ENCODE measurements around the gene PHF20.
"Not testable (repeated sequence)": the region's sequence is repeated elsewhere in the genome, so short reads cannot be mapped to it uniquely, and the experiment has no call there.

PHF20 gene

DNA sequence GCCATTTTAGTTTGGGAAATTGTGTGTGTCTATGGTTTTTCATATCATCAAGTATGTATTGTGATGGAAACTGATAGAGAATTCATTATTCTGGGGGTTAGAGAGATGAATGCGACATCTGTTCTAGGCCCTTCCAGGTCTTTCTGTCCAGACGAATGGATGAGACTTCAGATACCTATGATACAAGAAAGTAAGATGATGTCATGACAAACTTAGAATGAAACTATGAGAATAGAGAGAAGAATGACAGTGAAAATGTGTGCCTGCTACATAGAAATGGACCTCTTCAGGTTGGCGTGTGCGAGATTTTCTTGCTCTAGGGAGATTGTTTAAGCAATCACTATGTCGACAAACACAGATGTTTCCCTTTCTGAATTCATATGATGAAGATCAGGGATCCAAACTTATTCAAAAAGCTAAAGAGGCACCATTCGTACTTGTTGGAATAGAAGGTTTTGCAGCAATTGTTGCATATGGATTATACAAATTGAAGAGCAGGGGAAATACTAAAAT, 106.4 kb downstream of the PHF20 start:
- FAIRE-seq (no peak), DNase-seq (ENCODE audit: extremely low spot score, insufficient read length, low read depth) (no peak)

DNA sequence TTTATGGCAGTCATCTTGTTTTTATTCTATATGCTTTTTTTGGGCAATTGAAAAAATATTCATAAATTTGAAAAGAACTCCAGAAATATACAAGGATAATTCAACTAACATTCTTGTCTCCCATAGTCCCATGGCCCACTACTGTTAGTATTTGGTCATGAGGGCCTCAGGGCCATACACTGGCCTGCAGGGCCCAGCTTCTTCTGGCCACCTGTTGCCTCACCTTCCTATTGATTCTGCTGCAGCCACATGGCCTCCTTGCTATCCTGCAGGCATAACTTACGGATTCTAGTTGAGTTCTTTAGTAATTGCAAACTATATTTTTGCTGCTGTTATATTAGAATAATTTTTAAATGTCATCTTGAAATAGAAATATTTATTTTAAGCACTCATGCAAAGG, 109.9 kb downstream of the PHF20 start:
- no peak for DNase-seq (ENCODE audit: extremely low spot score, insufficient read length, low read depth)
- FAIRE-seq: no peak

DNA sequence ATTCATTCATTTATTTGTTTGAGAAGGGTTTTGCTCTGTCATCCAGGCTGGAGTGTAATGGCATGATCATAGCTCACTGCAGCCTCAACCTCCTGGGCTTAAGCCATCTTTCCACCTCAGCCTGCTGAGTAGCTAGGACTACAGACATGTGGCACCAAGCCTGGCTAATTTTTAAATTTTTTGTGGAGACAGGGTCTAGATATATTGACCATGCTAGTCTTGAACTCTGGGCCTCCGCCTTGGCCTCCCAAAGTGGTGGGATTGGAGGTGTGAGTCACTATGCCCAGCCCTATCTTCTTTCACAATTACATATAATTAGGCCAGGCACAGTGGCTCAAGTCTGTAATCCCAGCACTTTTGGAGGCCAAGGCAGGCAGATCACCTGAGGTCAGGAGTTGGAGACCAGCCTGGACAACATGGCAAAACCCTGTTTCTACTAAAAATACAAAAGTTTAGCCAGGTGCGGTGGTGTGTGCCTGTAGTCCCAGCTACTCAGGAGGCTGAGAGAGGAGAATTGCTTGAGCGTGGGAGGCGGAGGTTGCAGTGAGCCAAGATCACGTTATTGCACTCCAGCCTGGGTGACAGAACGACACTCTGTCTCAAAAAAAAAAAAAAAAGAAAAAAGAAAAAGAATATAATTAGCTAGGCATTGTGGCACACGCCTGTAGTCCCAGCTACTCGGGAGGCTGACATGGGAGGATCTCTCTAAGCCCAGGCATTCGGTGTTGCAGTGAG, 110.8 kb downstream of the PHF20 start:
- FAIRE-seq; DNase-seq (ENCODE audit: extremely low spot score, insufficient read length, low read depth): not testable (repeated sequence)

DNA sequence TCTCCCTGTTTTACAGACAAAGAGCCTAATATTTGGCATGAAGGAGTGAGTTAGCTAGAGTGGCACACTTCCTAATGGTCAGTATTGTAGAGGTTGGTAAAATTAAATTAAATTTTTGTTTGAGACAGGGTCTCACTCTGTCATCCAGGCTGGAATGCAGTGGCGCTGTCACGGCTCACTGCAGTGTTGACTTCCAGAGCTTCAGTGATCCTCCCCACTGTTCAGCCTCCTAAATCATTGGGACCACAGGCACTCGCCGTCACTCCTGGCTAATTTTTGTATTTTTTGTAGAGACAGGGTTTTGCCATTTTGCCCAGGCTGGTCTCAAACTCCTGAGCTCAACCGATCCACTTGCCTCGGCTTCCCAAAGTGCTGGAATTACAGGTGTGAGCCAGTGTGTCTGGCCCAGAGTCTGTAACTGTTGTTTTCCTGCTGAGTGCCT, 111.5 kb downstream of the PHF20 start:
- DNase-seq (ENCODE audit: extremely low spot score, insufficient read length, low read depth) (no peak), FAIRE-seq (no peak)

DNA sequence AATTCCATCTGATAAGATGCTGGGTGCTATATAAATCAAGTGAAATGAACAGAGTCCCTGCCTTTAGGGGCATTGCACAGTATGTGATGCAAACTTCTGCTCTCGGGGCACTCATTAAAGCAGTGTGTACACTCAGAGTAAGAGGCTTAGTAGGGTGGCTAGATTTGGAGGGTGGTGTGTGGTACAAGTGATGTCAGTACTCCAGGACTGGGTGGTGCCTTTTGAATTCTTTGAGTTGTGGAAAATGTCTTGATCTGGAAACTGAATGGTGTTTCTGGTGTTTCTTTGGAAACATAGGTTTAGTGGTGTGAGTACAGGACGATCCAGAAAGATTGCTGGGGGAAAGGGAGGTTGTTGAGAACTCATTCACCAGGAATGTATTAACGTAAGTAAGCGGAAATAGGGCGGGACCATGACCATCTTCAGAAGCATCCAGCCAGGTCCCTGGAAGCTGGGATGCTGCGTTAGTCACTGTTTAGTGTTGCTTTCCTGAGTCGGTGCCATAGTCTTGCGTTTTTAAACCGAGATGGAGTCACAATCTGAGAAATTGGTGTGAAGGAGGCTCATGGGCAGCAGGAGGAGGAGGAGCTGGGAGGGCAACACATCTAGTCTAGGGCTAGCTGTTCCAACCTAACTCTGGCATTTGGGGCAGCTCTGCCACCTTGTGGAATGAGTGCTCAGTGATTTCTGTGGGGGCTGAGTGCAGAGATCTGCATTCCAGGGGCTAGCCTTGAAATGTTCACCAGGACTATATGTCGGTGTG, 112.1 kb downstream of the PHF20 start:
- DNase-seq (ENCODE audit: extremely low spot score, insufficient read length, low read depth) (peak; percentile 23), FAIRE-seq (peak; percentile 38)

DNA sequence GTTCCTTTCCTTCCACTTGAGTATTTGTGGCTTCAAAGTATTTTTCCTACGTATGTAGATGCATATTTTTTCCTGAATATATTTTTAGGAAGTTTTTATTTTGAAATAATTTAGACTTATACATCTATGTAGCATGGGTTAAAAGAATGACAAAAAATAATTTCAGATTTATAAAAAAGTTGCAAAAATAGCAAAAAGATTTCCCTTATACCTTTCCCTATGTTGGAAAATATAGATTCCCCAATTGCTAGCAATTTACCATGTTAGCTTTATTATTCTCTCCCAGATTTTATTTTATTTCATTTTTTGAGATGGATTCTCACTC, 112.7 kb downstream of the PHF20 start:
- no peak for FAIRE-seq
- no peak for DNase-seq (ENCODE audit: extremely low spot score, insufficient read length, low read depth)

DNA sequence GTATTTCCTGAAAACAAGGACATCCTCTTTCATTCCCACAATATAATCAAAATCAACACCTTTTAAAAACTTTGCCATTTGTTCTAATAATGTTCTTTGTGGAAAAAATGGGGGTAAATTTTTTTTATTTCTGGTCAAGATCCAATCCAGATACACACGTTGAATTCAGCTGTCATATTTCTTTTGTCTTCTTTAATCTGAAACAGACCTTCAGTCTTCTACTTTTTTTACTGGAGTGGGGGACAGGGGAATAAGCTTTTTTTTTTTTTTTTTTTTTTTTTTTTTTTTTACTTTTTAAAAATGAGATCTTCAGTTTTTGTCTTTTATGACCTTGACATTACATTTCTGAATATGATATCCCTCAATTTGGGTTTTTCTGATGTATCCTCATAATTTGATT, 113.4 kb downstream of the PHF20 start:
- FAIRE-seq: no peak
- DNase-seq (ENCODE audit: extremely low spot score, insufficient read length, low read depth): no peak

DNA sequence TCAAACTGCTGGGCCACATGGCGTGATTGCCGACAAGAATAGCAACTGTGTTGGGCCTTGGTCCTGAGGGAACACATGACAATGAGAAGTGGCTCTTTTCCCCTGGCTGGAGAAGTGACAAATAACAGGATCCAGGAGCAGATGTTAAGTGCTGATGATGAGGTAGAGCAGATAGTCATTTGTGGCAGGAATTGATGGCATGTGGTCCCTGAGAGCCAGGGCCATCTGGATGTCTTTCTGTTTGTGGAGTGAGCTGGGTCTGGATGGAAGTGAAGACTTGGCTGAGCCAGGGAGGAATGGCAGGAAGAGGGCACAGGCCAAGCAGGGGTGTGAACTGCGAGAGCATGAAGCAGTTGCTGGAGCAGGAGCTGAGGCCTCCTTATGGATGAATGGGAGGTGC, 114.7 kb downstream of the PHF20 start:
- FAIRE-seq (no peak), DNase-seq (ENCODE audit: extremely low spot score, insufficient read length, low read depth) (no peak)

DNA sequence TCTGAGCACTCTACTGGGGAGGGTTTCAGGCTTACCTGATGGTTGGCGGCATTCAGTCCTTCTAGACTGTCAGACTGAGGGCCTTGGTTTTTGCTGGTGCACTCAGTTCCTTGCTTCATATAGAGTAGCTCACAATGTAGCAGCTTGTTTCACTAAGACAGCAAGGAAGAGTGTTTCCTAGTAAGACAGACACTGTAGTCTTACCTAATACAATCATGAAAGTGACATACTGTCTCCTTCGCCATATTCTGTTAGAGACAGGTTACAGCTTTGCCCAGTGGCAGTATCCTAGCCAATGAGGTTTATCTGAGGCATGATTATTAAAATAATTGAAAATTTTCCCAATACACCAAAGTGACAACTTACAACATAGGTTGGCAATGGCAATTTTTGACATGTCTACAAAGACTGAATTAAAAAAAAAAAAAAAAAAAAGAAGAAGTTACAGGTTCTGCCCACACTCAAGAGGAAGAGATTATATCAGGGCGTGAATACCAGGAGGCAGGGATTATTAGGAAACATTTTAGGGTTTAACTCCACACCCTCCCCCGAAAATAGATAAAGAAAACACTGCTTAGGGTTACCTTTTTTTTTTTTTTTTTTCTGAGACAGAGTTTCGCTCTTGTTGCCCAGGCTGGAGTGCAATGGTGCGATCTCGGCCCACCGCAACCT, 115.7 kb downstream of the PHF20 start:
- DNase-seq (ENCODE audit: extremely low spot score, insufficient read length, low read depth) (no peak), FAIRE-seq (no peak)

DNA sequence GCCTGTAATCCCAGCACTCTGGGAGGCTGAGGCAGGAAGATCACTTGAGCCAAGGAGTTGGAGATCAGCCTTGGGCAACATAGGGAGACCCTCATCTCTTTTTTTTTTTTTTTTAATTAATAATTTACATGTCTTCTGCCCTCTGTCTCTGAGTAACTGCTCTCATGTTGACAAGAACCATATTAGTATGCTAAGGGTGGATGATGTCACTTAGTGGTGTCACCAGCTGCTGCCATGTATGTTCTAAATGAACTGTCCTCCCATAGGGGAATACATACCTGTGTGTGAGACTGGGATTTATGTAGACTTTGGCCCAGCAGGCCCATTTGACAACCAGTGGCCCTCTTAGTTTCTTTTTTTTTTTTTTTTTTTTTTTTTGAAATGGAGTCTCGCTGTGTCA, 116.8 kb downstream of the PHF20 start:
- no peak for DNase-seq (ENCODE audit: extremely low spot score, insufficient read length, low read depth)
- no peak for FAIRE-seq

DNA sequence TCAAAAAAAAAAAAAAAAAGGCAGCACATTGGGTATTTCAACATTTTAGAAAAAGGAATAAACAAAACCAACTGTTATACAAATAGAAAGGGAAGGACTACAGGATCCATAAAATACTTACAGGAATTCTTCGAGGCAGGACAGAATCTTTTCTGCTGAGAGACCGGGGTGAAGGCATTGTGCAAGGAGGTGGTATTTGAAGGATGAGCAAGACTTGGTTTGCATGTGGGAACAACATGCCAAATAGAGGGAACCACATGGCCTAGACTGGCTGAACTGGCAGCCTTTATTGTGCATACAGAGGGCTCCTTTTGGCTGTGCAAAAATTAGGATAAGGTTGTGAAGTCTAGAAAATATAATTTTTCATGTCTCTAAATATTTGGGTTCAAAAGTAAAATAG, 119.6 kb downstream of the PHF20 start:
- FAIRE-seq: no peak

DNA sequence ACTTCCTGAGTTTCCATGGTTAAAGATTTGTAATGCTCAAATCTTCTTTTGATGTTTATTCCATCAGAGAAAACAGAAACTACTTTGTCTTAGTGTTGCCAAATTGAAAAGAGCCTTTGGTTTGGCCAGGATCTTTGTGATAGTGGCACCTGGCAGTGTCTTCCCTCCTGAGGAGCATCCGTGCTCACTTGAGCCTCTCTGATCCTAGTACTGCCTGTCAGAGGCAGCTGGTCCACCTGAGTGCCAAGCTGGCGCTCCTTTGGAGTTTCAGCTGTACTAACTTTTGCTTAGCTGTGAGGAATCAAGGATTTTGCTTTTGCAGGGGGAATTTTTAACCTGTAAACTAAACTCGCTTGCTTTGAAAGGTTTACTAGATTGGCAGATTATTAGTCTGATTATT, 121.1 kb downstream of the PHF20 start:
- no peak for DNase-seq (ENCODE audit: extremely low spot score, insufficient read length, low read depth)
- no peak for FAIRE-seq

More for the DNA sequence above, 119.6 kb downstream of the PHF20 start:
- DNase-seq (ENCODE audit: extremely low spot score, insufficient read length, low read depth): no peak

DNA sequence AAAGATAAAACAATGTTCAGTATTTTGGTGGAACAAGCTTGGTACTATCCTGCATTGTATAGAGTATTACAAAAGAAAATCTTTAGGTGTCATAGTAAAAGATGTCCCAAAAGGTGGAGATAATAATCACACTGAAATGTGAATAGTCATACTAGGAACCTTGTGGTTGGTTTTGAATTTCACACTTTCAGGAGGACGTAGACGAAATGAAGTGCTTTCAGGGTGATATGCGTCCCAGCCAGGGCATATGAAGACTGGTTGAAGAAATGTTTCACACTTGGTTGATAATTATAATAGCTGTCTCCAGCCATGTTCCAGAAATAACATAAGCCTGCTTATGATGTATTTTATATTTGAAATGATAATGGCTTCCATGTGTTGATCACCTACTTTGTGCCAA, 122.1 kb downstream of the PHF20 start:
- FAIRE-seq: peak; percentile 89
- peak; percentile 49 for DNase-seq (ENCODE audit: extremely low spot score, insufficient read length, low read depth)

DNA sequence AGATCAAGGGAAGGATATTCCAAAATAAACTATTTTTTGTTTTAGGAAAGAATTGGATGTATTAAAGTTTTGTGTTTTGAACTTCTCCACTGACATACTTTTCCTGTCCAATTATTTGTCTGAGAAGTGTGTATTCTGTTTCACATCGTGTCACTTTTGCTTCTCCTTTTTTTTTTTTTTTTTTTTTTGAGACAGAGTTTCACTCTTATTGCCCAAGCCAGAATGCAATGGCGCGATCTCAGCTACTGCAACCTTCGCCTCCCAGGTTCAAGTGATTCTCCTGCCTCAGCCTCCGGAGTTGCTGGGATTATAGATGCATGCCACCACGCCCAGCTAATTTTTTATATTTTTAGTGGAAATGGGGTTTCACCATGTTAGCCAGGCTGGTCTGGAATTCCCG, 123.7 kb downstream of the PHF20 start:
- not testable (repeated sequence) for DNase-seq (ENCODE audit: extremely low spot score, insufficient read length, low read depth); FAIRE-seq

DNA sequence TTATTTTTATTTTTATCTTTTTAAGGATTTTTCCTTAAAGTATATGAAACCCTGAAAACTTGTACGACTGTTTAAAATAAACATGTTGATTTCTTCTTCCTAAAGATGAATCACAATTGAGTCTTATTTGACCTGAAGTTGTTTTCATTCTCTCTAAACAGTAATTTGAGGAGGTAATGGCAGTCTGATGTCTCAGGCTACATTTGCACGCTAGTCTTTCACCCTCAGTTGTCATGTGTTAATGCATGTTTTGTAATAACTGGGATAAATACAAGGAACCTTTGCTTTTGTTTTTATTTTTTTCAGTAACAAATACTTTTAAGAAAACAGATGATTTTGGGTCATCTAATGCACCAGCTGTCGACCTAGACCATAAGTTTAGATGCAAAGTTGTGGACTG, 127.2 kb downstream of the PHF20 start:
- FAIRE-seq (no peak), DNase-seq (ENCODE audit: extremely low spot score, insufficient read length, low read depth) (no peak)

DNA sequence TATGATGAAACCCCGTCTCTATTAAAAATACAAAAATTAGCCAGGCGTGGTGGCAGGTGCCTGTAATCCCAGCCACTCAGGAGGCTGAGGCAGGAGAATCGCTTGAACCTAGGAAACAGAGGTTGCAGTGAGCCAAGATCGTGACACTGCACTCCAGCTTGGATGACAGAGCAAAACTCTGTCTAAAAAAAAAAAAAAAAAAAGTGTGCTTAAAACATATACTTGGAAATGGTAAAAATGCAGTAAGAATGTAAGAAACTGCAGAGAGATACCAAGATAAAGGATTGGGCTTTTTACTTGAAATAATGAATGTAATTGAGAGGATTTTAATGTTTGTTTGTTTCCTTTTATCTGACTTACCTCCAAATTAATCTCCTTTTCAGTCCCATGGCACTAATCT, 129.4 kb downstream of the PHF20 start:
- not testable (repeated sequence) for FAIRE-seq; DNase-seq (ENCODE audit: extremely low spot score, insufficient read length, low read depth)

DNA sequence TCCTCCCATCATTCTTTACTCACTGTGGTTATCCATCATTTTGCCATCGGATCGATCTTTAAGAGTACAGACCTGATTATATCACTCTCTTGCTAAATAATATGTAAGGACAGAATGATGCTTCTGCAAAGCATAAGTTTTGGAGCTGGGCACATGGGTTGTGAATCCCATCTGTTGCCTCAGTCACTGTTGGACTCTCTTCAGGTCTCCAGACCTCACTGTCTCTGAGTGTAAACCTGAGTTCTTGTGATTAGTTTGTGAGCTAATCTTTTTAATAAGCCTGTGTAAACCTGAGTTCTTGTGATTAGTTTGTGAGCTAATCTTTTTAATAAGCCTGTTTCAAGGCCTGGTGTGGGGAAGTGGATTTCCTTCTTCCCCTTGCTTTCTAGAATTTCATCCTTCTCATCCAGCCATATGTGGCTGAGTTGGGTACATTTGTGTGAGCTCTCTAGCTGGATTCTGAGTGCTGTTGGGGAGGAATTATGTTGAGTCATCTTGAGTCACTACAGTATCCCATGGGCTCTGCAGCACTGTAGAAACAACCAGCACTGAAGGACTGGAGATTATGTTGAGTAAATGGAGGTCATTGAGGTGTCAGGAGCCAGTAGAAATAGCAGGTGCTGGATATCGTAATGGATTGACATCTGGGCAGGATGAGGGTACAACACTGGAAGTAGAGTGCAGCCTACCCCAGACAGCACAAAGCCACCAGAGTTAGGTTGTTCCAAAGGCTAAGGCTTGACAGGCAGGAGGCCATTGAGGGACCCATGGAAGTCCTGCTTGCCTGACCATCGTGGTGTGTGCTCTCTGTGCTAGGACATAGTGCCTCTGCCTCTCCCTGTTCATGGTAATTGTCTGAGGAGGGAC, 130.1 kb downstream of the PHF20 start:
- DNase-seq (ENCODE audit: extremely low spot score, insufficient read length, low read depth): no peak
- FAIRE-seq: no peak

DNA sequence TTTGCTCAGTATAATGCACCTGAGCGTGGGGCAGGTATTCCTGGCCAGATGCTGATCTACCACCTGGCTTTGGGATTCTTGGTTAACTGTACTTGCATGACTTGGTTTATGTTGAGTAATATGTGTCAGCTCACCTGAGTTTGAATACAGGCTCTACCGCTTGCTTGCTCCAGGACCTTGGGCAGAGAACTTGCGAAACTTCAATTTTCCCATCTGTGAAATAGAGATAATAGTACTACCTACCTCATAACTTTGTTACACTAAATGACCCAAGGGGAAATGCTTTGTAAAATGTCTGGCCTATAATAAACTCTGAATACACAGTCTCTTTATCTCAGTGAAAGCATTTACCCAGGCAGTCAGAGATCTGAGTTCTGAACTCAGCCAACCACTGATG, 130.7 kb downstream of the PHF20 start:
- DNase-seq (ENCODE audit: extremely low spot score, insufficient read length, low read depth) (no peak), FAIRE-seq (no peak)

DNA sequence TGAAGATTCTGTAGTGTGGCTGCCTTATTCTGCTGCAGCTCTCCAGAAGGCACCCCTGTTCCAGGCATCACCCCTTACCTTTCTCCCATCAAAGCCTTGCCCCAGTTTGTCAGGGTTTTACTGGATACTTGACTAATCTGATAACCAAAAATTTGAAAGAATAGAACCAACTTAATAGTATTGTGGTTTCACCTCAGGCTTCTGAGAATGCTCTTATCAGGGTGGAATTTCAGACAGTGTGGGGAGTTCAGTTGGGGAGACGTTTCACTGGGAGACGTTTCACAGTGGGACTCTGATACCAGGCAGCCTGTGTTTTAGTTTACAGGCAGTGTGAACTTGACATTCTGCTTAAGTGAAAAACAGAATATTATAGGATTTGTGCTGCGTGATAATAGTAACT, 132.0 kb downstream of the PHF20 start:
- DNase-seq (ENCODE audit: extremely low spot score, insufficient read length, low read depth): no peak
- no peak for FAIRE-seq

All from GM18507 (cell line).